ENCODE measurements around the gene PTCD3. TPM values are rescaled to one million over a fixed set of nuclear protein-coding genes. Genes with fewer than 3 reads are reported as not detected.

Gene PTCD3
- total RNA-seq: 150 to 157 TPM (median 156 TPM) in 3 replicates

DNA sequence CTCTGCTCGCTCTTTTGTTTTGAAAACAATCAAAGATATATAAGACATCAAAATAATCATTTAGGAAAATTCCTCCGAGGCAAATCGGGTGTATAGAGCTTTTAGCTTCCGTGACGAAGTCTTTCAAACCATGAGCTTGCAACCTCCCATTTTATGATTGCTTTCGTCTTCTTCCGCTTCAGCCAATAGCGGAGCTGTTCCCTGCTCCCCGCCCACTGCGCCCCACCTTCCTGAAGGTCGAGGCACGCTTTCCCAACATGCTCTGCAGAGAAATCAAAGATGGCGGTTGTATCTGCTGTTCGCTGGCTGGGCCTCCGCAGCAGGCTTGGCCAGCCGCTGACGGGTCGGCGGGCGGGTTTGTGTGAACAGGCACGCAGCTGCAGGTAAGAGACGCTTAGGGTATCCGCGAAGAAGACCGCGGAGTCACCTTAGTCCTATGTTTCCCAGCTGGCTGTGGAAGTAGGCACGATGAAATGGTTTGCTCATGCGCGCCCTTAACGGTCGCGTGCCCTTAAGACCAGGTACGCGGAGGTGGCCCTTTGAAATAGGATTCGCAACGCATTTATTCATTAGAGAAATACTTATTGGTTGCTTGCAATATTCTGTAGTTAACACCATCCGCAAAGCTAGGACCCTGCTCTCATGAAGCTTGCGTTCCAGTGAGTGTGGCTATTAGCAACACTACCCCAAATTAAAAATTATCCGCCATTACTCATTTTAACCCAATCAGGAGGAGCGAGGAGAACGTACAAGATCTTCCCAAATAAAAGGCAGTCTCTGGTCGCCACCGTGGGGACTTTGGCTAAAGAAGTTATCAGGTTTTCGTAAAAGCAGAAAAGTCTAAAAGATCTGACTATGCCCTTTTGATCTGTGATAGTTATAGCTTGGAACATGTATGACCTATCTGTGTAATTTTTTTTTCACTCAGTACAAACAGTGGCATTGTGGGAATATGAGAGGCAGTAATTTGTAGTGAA lies at the start of gene PTCD3:
Gene PTCD3 (plus strand): TSS at position 267 of the 977 bp plus-strand sequence. CDS start 13 bp downstream, at position 280.
- TF ChIP-seq, protein P1, sequence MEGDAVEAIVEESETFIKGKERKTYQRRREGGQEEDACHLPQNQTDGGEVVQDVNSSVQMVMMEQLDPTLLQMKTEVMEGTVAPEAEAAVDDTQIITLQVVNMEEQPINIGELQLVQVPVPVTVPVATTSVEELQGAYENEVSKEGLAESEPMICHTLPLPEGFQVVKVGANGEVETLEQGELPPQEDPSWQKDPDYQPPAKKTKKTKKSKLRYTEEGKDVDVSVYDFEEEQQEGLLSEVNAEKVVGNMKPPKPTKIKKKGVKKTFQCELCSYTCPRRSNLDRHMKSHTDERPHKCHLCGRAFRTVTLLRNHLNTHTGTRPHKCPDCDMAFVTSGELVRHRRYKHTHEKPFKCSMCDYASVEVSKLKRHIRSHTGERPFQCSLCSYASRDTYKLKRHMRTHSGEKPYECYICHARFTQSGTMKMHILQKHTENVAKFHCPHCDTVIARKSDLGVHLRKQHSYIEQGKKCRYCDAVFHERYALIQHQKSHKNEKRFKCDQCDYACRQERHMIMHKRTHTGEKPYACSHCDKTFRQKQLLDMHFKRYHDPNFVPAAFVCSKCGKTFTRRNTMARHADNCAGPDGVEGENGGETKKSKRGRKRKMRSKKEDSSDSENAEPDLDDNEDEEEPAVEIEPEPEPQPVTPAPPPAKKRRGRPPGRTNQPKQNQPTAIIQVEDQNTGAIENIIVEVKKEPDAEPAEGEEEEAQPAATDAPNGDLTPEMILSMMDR (IDR thresholded peaks at IDR 0.05; ENCODE audit: unreplicated experiment): no peak
- peak; percentile 83 to 89 for DNase-seq (ENCODE audit: low spot score in 2 of 2, unreplicated experiment in 2 of 2)
- no peaks in the 10 kb centered on the region for H3K27me3 Mint-ChIP-seq (ENCODE audit: low read depth)
- peak within 1 kb of the TSS; percentile 100 for H3K27ac Mint-ChIP-seq
- H3K4me1 Mint-ChIP-seq: peaks cover 31% of the 10 kb centered on the region
- peaks cover 30% of the 10 kb centered on the region for H3K36me3 Mint-ChIP-seq
- H3K4me3 Mint-ChIP-seq: peak within 1 kb of the TSS; percentile 97
- H3K9me3 Mint-ChIP-seq: peaks cover 9% of the 10 kb centered on the region

DNA sequence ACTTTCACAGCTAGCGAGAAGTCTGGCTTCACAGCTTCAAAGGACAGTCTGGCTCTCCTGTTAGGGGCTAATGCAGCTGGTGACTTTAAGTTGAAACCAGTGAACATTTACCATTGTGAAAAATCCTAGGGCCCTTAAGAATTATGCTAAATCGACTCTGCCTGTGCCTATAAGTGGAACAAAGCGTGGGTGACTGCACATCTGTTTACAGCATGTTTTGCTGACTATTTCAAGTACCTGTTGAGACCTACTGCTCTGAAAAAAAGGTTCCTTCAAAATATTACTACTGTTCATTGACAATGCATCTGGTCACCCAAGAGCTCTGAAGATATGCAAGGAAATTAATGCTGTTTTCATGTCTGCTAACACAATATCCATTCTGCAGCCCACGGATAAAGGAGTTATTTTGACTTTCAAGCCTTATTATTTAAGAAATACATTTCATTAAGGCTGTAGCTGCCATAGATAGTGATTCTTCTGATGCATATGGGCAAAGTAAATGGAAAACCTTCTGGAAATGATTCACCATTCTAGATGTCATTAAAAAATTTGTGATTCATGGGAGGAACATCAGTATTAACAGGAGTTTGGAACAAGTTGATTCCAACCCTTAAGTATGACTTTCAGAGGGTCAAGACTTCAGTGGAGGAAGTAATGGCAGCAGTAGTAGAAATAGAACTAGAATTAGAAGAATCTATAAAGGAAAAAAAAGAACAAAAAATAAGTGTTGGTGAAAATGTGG lies 49.3 kb upstream of the PTCD3 start:
- Mint-ChIP-seq H3K4me1 (peaks cover 2% of the 10 kb centered on the region), H3K27me3 (ENCODE audit: low read depth) (no peaks in the 10 kb centered on the region), H3K36me3 (peaks cover 53% of the 10 kb centered on the region), H3K4me3 (no peak overlapping the region), H3K9me3 (no peaks in the 10 kb centered on the region), H3K27ac (no peak overlapping the region)
- TF ChIP-seq, protein P1 (IDR thresholded peaks at IDR 0.05; ENCODE audit: unreplicated experiment): no peak
- DNase-seq (ENCODE audit: low spot score in 2 of 2, unreplicated experiment in 2 of 2): no peak

DNA sequence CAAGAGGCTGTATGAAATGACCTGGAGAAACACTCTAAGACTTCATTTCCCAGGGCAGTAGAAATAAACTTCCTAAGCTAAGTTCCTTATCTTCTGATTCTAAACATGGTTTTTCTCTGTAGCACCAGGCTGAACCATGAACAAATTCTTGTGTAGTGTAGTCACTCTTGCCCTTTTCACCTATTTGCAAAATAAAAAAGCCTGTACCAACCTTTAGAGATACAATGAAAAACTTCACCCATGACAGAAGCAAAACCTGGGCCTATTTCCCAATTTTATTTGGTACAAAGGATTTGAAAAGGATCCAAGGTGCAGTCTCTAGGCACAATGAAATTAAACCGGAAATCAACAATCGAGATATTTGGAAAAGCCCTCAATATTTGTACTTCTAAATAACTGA lies 44.0 kb upstream of the PTCD3 start:
- Mint-ChIP-seq H3K27ac (no peak overlapping the region), H3K4me1 (peaks cover 7% of the 10 kb centered on the region), H3K27me3 (ENCODE audit: low read depth) (no peaks in the 10 kb centered on the region), H3K4me3 (no peak overlapping the region), H3K36me3 (peaks cover 61% of the 10 kb centered on the region), H3K9me3 (peaks cover 18% of the 10 kb centered on the region)
- DNase-seq (ENCODE audit: low spot score in 2 of 2, unreplicated experiment in 2 of 2): no peak
- TF ChIP-seq, protein P1 (IDR thresholded peaks at IDR 0.05; ENCODE audit: unreplicated experiment): no peak

DNA sequence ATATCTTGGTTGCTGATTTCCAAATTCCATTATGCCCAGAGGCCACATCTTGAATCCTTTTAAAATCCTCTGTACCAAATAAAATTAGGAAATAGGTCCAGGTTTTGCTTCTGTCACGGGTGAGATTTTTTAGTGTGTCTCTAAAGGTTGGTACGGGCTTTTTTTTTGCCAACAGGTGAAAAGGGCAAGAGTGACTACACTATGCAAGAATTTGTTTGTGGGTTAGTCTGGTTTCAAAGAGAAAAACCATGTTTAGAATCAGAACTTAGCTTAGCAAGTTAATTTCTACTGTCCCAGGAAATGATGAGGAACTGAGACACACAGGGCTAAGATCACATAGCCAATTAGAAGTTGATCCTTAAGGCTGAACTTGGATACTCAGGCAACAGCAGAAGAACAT lies 42.0 kb upstream of the PTCD3 start:
- Mint-ChIP-seq H3K9me3 (peaks cover 18% of the 10 kb centered on the region), H3K27ac (no peak overlapping the region), H3K4me1 (peaks cover 7% of the 10 kb centered on the region), H3K27me3 (ENCODE audit: low read depth) (no peaks in the 10 kb centered on the region), H3K36me3 (peaks cover 57% of the 10 kb centered on the region), H3K4me3 (no peak overlapping the region)
- TF ChIP-seq, protein P1 (IDR thresholded peaks at IDR 0.05; ENCODE audit: unreplicated experiment): no peak
- DNase-seq (ENCODE audit: low spot score in 2 of 2, unreplicated experiment in 2 of 2): no peak

DNA sequence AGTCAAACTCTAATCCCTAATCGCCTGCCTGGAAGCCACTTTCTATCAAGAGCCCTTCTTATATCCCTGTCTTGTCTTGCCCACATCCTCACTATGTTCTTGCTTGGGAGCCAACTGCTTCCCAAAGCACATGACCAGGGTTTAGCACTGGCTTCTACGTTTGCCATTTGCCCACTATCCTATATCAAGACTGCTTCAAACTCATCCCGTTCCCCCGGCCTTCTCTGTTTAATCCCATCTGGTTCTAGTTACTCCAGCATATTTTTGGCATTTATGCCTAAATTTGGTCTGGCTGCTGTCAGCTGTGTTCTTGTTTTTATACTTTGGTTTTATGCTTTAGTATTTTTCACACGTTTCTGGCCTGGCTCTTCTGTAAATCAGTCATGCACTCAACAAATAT lies 40.5 kb upstream of the PTCD3 start:
- Mint-ChIP-seq H3K4me1 (peaks cover 7% of the 10 kb centered on the region), H3K36me3 (peaks cover 63% of the 10 kb centered on the region), H3K9me3 (peaks cover 18% of the 10 kb centered on the region), H3K27me3 (ENCODE audit: low read depth) (no peaks in the 10 kb centered on the region), H3K27ac (peak overlapping the region; percentile 10), H3K4me3 (no peak overlapping the region)
- DNase-seq (ENCODE audit: low spot score in 2 of 2, unreplicated experiment in 2 of 2): no peak
- TF ChIP-seq, protein P1 (IDR thresholded peaks at IDR 0.05; ENCODE audit: unreplicated experiment): no peak

Data from mesothelial cell of epicardium (in vitro differentiated cells).